CD4-positive, alpha-beta memory T cell (primary cell): ENCODE results near the gene SLAIN1. TPM values are rescaled to one million over a fixed set of nuclear protein-coding genes. Genes with fewer than 3 reads are reported as not detected.

Experiments used
- CTCF ChIA-PET: fragments of 350-600 bp; sonication (Branson Sonifier 250); formaldehyde crosslinking; loops from one replicate; lab custom pipeline; 2021; ENCODE audit warnings: inconsistent platforms; ENCODE audit not compliant: partially characterized antibody; lab: Charles Lee
- POLR2A ChIA-PET: fragments of 350-600 bp; sonication (Branson Sonifier 250); formaldehyde crosslinking; loops from one replicate; lab custom pipeline; 2021; ENCODE audit not compliant: partially characterized antibody; lab: Charles Lee
- DNase-seq, 5 donors: peaks; one replicate each; pipeline versions ENCODE4 v3.0.0 to v3.0.0-alpha.2; 2020 to 2022; ENCODE audit warnings: mixed read lengths in 1 of 5
- H3K27ac ChIP-seq: one replicate; pipeline ENCODE4 v1.7.0; 2013; ENCODE audit warnings: low read depth, low read length
- H3K27me3 ChIP-seq: 2 replicates; pipeline ENCODE4 v1.7.0; 2013; ENCODE audit warnings: mild to moderate bottlenecking, low read length, moderate library complexity; ENCODE audit not compliant: insufficient read depth
- H3K36me3 ChIP-seq: 2 replicates; pipeline ENCODE4 v1.7.0; 2013; ENCODE audit warnings: mild to moderate bottlenecking, low read length, moderate library complexity; ENCODE audit not compliant: insufficient read depth
- H3K4me1 ChIP-seq: 2 replicates; pipeline ENCODE4 v1.7.0; 2013; ENCODE audit warnings: mild to moderate bottlenecking, low read length, moderate library complexity; ENCODE audit not compliant: insufficient read depth
- H3K4me3 ChIP-seq, 2 donors: one replicate each; pipeline ENCODE4 v1.7.0; 2013; ENCODE audit warnings: low read length in 2 of 2, mild to moderate bottlenecking in 1 of 2
- H3K9me3 ChIP-seq, 2 donors: one replicate each; pipeline ENCODE4 v1.7.0; 2013; ENCODE audit warnings: low read length in 2 of 2, control low read depth in 1 of 2; ENCODE audit not compliant: control insufficient read depth in 1 of 2
- H3K27ac Mint-ChIP-seq, 7 donors: one replicate each; pipeline ENCODE4 v1.8.0; 2020 to 2021; ENCODE audit warnings: mixed read lengths in 7 of 7, mild to moderate bottlenecking in 6 of 7, inconsistent platforms in 3 of 7, moderate library complexity in 3 of 7
- H3K27me3 Mint-ChIP-seq, 2 donors: one replicate each; pipeline ENCODE4 v1.8.0; 2020 to 2021; ENCODE audit warnings: mixed read lengths in 2 of 2
- H3K36me3 Mint-ChIP-seq, 2 donors: one replicate each; pipeline ENCODE4 v1.8.0; 2020 to 2021; ENCODE audit warnings: mixed read lengths in 2 of 2, inconsistent platforms in 1 of 2, mild to moderate bottlenecking in 1 of 2
- H3K4me1 Mint-ChIP-seq, 4 donors: one replicate each; pipeline ENCODE4 v1.8.0; 2020 to 2021; ENCODE audit warnings: mixed read lengths in 4 of 4, mild to moderate bottlenecking in 1 of 4
- H3K4me3 Mint-ChIP-seq, 8 donors: one replicate each; pipeline ENCODE4 v1.8.0; 2020 to 2021; ENCODE audit warnings: mixed read lengths in 8 of 8, mild to moderate bottlenecking in 7 of 8, moderate library complexity in 6 of 8, inconsistent platforms in 3 of 8
- H3K9me3 Mint-ChIP-seq, 8 donors: one replicate each; pipeline ENCODE4 v1.8.0; 2020 to 2021; ENCODE audit warnings: mixed read lengths in 8 of 8, mild to moderate bottlenecking in 5 of 8, inconsistent platforms in 3 of 8, moderate library complexity in 1 of 8
- intact Hi-C: fragments of 100-400 bp; cut with micrococcal nuclease; formaldehyde crosslinking; loops from one replicate; pipeline ENCODE4 v1.15.1; 2023
- polyA plus RNA-seq, 2 donors: library from polyadenylated mRNA; unstranded; fragments of 300-500 nt; fragmentation: Illumina TruSeq; gene quantifications; one replicate each; pipeline ENCODE4 v1.2.3, GENCODE V29; 2021
- total RNA-seq, 2 experiments: library from RNA; stranded (reverse); gene quantifications; one replicate each; pipeline ENCODE4 v1.2.3, GENCODE V29; 2021

The SLAIN1 gene
- total and polyA plus RNA-seq, 4 experiments from 2014 or later: 39.3 to 58.9 (median 52.4) TPM

GRCh38 chr13:77724092-77724491 lies 26.6 kb downstream of the SLAIN1 start:
- peak overlapping the region in 5 of 7 donors; percentile 11 to 87 (median 50) for H3K27ac Mint-ChIP-seq
- DNase-seq: peak; percentile 26 to 64 (median 43)
- H3K36me3 Mint-ChIP-seq: peaks cover 63 to 64% of the 10 kb centered on the region in 2 donors

GRCh38 chr13:77725071-77725470 lies 27.6 kb downstream of the SLAIN1 start:
- ChIA-PET CTCF (interaction anchor here (1.5 kb wide), 1 partner anchor 10 kb away, joined by 3 read pairs; no protein-coding TSS in a partner anchor), POLR2A (interaction anchor here (2.3 kb wide), 1 partner anchor 26 kb away, joined by 7 read pairs; no protein-coding TSS in a partner anchor)
- peaks cover 19% of the 10 kb centered on the region for H3K4me1 ChIP-seq
- Mint-ChIP-seq H3K9me3 (no peaks in the 10 kb centered on the region), H3K27me3 (no peaks in the 10 kb centered on the region), H3K4me1 (peaks cover 27 to 62% (median 43%) of the 10 kb centered on the region in 4 donors), H3K27ac (peak overlapping the region in 3 of 7 donors; percentile 2 to 26 (median 13)), H3K4me3 (no peak overlapping the region), H3K36me3 (peaks cover 53 to 61% of the 10 kb centered on the region in 2 donors)
- H3K27ac ChIP-seq: no peak overlapping the region
- H3K9me3 ChIP-seq: no peaks in the 10 kb centered on the region
- intact Hi-C loops: no loop called here
- H3K27me3 ChIP-seq: no peaks in the 10 kb centered on the region
- no peak overlapping the region for H3K4me3 ChIP-seq
- no peak for DNase-seq
- H3K36me3 ChIP-seq: no peaks in the 10 kb centered on the region

More at GRCh38 chr13:77724092-77724491, 26.6 kb downstream of the SLAIN1 start:
- Histone ChIP-seq H3K27me3 (no peaks in the 10 kb centered on the region), H3K9me3 (no peaks in the 10 kb centered on the region), H3K36me3 (no peaks in the 10 kb centered on the region), H3K4me3 (no peak overlapping the region), H3K4me1 (peaks cover 9% of the 10 kb centered on the region), H3K27ac (no peak overlapping the region)
- intact Hi-C loops: no loop called here
- ChIA-PET POLR2A (interaction anchor here (2.3 kb wide), 1 partner anchor 26 kb away, joined by 7 read pairs; no protein-coding TSS in a partner anchor), CTCF (interaction anchor here (1.5 kb wide), 1 partner anchor 11 kb away, joined by 3 read pairs; no protein-coding TSS in a partner anchor)
- no peaks in the 10 kb centered on the region for H3K27me3 Mint-ChIP-seq
- no peaks in the 10 kb centered on the region for H3K9me3 Mint-ChIP-seq
- peaks cover 18 to 62% (median 34%) of the 10 kb centered on the region in 4 donors for H3K4me1 Mint-ChIP-seq
- H3K4me3 Mint-ChIP-seq: peak overlapping the region in 4 of 8 donors; percentile 4 to 12 (median 11)

- Mint-ChIP-seq H3K4me3 (peak overlapping the region in 6 of 8 donors; percentile 25 to 86 (median 70)), H3K4me1 (peaks cover 31 to 58% (median 44%) of the 10 kb centered on the region in 4 donors), H3K36me3 (peaks cover 29 to 38% of the 10 kb centered on the region in 2 donors), H3K9me3 (no peaks in the 10 kb centered on the region), H3K27ac (peak overlapping the region in 2 of 7 donors; percentile 14 to 61), H3K27me3 (no peaks in the 10 kb centered on the region)
- Histone ChIP-seq H3K36me3 (no peaks in the 10 kb centered on the region), H3K27me3 (no peaks in the 10 kb centered on the region), H3K4me3 (no peak overlapping the region), H3K9me3 (no peaks in the 10 kb centered on the region), H3K27ac (no peak overlapping the region), H3K4me1 (peaks cover 20% of the 10 kb centered on the region)
- DNase-seq: no peak
- POLR2A ChIA-PET: interaction anchor here (0.7 to 2.0 kb wide), 2 partner anchors 11 to 29 kb away, joined by 3 to 5 read pairs; no protein-coding TSS in a partner anchor
- CTCF ChIA-PET: no interaction called here
- intact Hi-C loops: loop anchor here (2.0 kb wide), 1 partner anchor 30 kb away; no protein-coding TSS in a partner anchor
Observed at GRCh38 chr13:77728265-77729125, 31.0 kb downstream of the SLAIN1 start.

- DNase-seq: peak in 4 of 5 donors; percentile 13 to 37 (median 13)
- CTCF ChIA-PET: interaction anchor here (0.9 kb wide), 1 partner anchor 20 kb away, joined by 3 read pairs; no protein-coding TSS in a partner anchor
- POLR2A ChIA-PET: interaction anchor here (1.1 to 2.0 kb wide), 3 partner anchors 31 to 36 kb away, joined by 3 to 5 read pairs (median 5); partner anchors contain the start of gene SLAIN1
- Histone ChIP-seq H3K4me1 (peaks cover 20% of the 10 kb centered on the region), H3K27ac (no peak overlapping the region), H3K36me3 (no peaks in the 10 kb centered on the region), H3K27me3 (no peaks in the 10 kb centered on the region), H3K4me3 (peak overlapping the region in 1 of 2 donors; percentile 4), H3K9me3 (no peaks in the 10 kb centered on the region)
- peak overlapping the region; percentile 44 to 86 (median 64) for H3K4me3 Mint-ChIP-seq
- peaks cover 27 to 48% (median 35%) of the 10 kb centered on the region in 4 donors for H3K4me1 Mint-ChIP-seq
- H3K27ac Mint-ChIP-seq: peak overlapping the region; percentile 9 to 88 (median 75)
- H3K9me3 Mint-ChIP-seq: no peaks in the 10 kb centered on the region
- no peaks in the 10 kb centered on the region for H3K27me3 Mint-ChIP-seq
- intact Hi-C loops: loop anchor here (2.0 kb wide), 1 partner anchor 31 kb away; no protein-coding TSS in a partner anchor
- H3K36me3 Mint-ChIP-seq: peaks cover 22 to 33% of the 10 kb centered on the region in 2 donors
Observed at GRCh38 chr13:77729502-77730221, 32.2 kb downstream of the SLAIN1 start.

- H3K4me1 ChIP-seq: peaks cover 20% of the 10 kb centered on the region
- H3K36me3 Mint-ChIP-seq: peaks cover 16 to 26% of the 10 kb centered on the region in 2 donors
- no peaks in the 10 kb centered on the region for H3K27me3 ChIP-seq
- H3K4me3 ChIP-seq: no peak overlapping the region
- intact Hi-C loops: no loop called here
- no peaks in the 10 kb centered on the region for H3K9me3 Mint-ChIP-seq
- no peaks in the 10 kb centered on the region for H3K9me3 ChIP-seq
- no peak overlapping the region for H3K27ac Mint-ChIP-seq
- peaks cover 27 to 39% (median 29%) of the 10 kb centered on the region in 4 donors for H3K4me1 Mint-ChIP-seq
- CTCF ChIA-PET: no interaction called here
- H3K27me3 Mint-ChIP-seq: no peaks in the 10 kb centered on the region
- POLR2A ChIA-PET: interaction anchor here (1.1 kb wide), 1 partner anchor 37 kb away, joined by 3 read pairs; no protein-coding TSS in a partner anchor
- H3K4me3 Mint-ChIP-seq: peak overlapping the region in 1 of 8 donors; percentile 12
- H3K36me3 ChIP-seq: no peaks in the 10 kb centered on the region
- DNase-seq: no peak
- no peak overlapping the region for H3K27ac ChIP-seq
Observed at GRCh38 chr13:77730572-77730971, 33.1 kb downstream of the SLAIN1 start.

- H3K36me3 Mint-ChIP-seq: peaks cover 8 to 22% of the 10 kb centered on the region in 2 donors
- ChIA-PET POLR2A (interaction anchor here (0.6 kb wide), 1 partner anchor 35 kb away, joined by 3 read pairs; the partner anchor contains the start of gene SLAIN1), CTCF (no interaction called here)
- H3K9me3 Mint-ChIP-seq: no peaks in the 10 kb centered on the region
- H3K4me3 Mint-ChIP-seq: no peak overlapping the region
- H3K27ac Mint-ChIP-seq: no peak overlapping the region
- Histone ChIP-seq H3K4me1 (peaks cover 20% of the 10 kb centered on the region), H3K4me3 (no peak overlapping the region), H3K9me3 (no peaks in the 10 kb centered on the region), H3K27me3 (no peaks in the 10 kb centered on the region), H3K36me3 (no peaks in the 10 kb centered on the region), H3K27ac (no peak overlapping the region)
- no peaks in the 10 kb centered on the region for H3K27me3 Mint-ChIP-seq
- H3K4me1 Mint-ChIP-seq: peaks cover 23 to 29% (median 24%) of the 10 kb centered on the region in 4 donors
- intact Hi-C loops: no loop called here
- DNase-seq: no peak
Observed at GRCh38 chr13:77732287-77732686, 34.8 kb downstream of the SLAIN1 start.
